ENCODE data around the gene MIA3.
A peak's percentile ranks its signal among the peaks of the same experiment; 100 is the strongest.
"Not testable (repeated sequence)": the region's sequence is repeated elsewhere in the genome, so short reads cannot be mapped to it uniquely, and the experiment has no call there.

The MIA3 gene

GRCh38 chr1:222618001-222618879 lies at the start of gene MIA3:
TSS of gene MIA3 (plus strand) at chr1:222618097. CDS start at chr1:222618111, 14 bp downstream.
- peak; percentile 56 for DNase-seq

- no peak for DNase-seq
Observed at GRCh38 chr1:222570837-222571236, 47.1 kb upstream of the MIA3 start.

- no peak for DNase-seq
Observed at GRCh38 chr1:222579316-222579715, 38.6 kb upstream of the MIA3 start.

GRCh38 chr1:222582099-222582774 lies 35.7 kb upstream of the MIA3 start:
- no peak for DNase-seq

GRCh38 chr1:222583079-222583478 lies 34.8 kb upstream of the MIA3 start:
- DNase-seq = no peak

- DNase-seq = no peak
Observed at GRCh38 chr1:222586842-222587241, 31.1 kb upstream of the MIA3 start.

- DNase-seq = no peak
Observed at GRCh38 chr1:222588135-222588534, 29.8 kb upstream of the MIA3 start.

- peak; percentile 95 for DNase-seq
Observed at GRCh38 chr1:222589462-222590302, 28.2 kb upstream of the MIA3 start, which contains the start of gene TAF1A. TSS of gene TAF1A (minus strand) at chr1:222589933.

- no peak for DNase-seq
Observed at GRCh38 chr1:222592171-222592570, 25.7 kb upstream of the MIA3 start.

GRCh38 chr1:222594789-222595188 lies 23.1 kb upstream of the MIA3 start:
- DNase-seq = no peak

GRCh38 chr1:222596696-222597095 lies 21.2 kb upstream of the MIA3 start:
- no peak for DNase-seq

- no peak for DNase-seq
Observed at GRCh38 chr1:222600281-222600680, 17.6 kb upstream of the MIA3 start.

- no peak for DNase-seq
Observed at GRCh38 chr1:222601257-222601656, 16.6 kb upstream of the MIA3 start.

- no peak for DNase-seq
Observed at GRCh38 chr1:222606757-222607156, 11.1 kb upstream of the MIA3 start.

GRCh38 chr1:222609111-222609510 lies 8.8 kb upstream of the MIA3 start:
- DNase-seq = not testable (repeated sequence)

- no peak for DNase-seq
Observed at GRCh38 chr1:222610728-222611127, 7.2 kb upstream of the MIA3 start.

- DNase-seq = no peak
Observed at GRCh38 chr1:222613627-222614026, 4.3 kb upstream of the MIA3 start.

GRCh38 chr1:222616525-222616924 lies 1.4 kb upstream of the MIA3 start:
- DNase-seq = peak; percentile 32

GRCh38 chr1:222617367-222617951 lies 438 bp upstream of the MIA3 start:
- peak; percentile 97 for DNase-seq

GRCh38 chr1:222618880-222619596 lies 1.1 kb downstream of the MIA3 start:
- DNase-seq = peak; percentile 23

- no peak for DNase-seq
Observed at GRCh38 chr1:222620566-222620965, 2.7 kb downstream of the MIA3 start.

GRCh38 chr1:222622765-222623164 lies 4.9 kb downstream of the MIA3 start:
- DNase-seq = no peak

Measured in femur (tissue), 1 donor.